HG03139 (cell line): ENCODE data around the gene PI4KB.

Experiments used
- ATAC-seq: cut with Tn5 transposase; IDR thresholded peaks from one replicate; pipeline ENCODE4 v1.9.1; 2021; ENCODE audit not compliant: unreplicated experiment

Gene PI4KB

DNA sequence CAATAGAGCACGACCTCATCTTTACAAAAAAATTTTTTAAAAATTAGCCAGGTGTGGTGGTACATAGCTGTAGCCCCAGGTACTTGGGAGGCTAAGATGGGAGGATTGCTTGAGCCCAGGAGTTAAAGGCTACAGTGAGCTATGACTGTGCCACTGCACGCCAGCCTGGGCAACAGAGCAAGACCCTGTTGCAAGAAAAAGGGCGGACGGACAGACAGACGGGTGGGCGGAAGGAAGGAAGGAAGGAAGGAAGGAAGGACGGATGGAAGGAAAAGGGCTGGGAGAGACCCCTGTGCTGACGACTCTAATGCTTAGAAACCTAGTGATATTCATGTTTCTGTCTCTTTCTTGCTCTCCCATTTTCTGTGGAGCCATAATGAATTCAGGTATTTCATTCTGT, 14.4 kb downstream of the PI4KB start:
- no peak for ATAC-seq

DNA sequence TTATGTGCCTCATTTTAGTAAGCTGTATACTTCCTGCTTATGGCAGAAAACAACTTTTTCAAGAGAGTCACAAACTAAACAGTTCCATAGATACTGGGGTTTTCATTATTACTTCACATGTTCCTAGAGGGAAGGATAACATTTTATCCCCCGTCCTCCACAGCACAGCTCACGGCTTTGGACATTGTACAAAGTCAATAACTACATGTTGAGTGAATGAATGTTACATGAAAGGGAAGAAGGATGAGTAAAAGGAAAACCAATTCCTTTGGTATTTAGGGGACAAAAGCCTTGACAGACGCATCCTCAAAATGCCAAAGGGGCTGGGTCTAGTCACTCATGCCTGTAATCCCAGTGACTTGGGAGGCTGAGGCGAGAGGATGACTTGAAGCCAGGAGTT, 14.8 kb downstream of the PI4KB start:
- ATAC-seq: no peak

DNA sequence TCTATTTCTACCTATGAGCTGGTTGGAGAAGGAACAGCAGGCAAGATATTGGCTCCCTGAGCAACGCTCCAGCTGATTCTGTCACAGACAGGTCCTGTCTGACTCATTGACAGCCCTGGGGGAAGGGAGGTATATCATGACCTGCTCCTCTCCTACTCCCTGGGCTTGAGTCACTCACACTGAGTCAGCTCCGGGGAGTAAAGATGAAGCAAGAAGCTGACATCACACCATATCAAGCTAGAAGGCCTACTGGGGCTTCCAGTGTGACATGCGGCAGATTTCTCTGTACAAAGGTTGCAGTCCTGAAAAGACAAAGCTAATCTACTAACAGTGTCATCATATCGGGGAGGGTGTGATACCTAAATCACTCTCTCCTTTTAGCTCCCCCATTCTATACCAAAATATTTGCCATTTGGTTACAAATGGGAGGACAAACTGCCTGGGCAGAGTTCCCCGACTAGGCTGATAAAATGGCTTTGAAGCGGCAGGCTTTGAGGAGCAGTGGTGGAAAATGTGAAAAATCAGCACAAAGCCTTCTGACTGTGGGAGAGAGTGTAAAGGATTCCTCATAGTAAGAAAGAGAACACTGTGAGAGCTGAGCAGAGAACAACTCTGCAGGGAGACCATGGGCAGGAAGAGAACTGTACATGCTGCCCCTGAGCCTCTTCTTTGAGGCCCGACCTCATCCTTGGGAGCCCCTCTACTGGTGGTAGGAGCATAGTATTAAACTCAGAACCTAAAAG, 15.5 kb downstream of the PI4KB start:
- no peak for ATAC-seq

DNA sequence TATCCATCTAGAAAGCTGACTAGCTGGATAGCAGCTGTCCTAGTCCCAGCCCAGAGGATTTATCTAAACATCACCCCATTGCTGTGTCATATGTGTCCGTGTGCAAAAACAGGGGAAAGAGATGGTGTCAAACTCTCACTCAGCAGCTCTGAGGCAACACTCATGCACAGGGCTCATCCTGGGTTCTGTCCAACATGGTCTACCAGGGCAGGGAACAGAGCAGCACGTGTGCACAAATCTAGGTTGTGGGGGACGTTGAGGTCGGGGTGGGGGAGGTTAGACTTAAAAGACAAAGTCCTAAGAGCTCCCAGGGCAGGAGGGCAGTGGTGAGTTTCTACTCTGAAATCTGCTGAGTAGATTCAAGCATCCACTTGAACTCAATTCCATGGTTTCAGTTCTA, 16.2 kb downstream of the PI4KB start:
- ATAC-seq: no peak

DNA sequence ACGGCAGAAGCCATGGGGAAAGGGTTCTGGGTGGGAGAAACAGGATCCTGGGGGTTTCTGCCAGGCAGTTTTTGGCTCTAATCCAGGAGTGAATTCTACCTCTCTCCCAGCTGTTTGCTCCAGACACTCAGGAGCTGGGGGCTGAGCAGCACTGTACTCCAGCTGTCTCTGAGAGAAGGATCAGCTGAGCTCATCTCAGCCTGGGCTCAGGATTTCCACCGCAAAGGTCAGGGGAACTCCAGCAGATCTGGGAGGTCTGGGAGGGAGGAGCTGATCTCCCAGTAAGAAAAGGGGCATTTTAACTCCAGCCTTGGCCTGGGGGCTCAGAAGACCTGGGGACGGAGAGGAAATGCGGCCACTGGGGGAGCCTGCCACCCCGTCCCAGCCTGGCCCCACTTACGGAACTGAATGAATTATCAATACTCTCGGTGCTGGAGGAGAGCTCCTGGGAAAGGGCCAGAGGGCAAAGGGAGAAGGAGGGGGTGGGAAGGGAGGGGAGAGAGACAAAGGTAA, 17.3 kb downstream of the PI4KB start:
- ATAC-seq: no peak

DNA sequence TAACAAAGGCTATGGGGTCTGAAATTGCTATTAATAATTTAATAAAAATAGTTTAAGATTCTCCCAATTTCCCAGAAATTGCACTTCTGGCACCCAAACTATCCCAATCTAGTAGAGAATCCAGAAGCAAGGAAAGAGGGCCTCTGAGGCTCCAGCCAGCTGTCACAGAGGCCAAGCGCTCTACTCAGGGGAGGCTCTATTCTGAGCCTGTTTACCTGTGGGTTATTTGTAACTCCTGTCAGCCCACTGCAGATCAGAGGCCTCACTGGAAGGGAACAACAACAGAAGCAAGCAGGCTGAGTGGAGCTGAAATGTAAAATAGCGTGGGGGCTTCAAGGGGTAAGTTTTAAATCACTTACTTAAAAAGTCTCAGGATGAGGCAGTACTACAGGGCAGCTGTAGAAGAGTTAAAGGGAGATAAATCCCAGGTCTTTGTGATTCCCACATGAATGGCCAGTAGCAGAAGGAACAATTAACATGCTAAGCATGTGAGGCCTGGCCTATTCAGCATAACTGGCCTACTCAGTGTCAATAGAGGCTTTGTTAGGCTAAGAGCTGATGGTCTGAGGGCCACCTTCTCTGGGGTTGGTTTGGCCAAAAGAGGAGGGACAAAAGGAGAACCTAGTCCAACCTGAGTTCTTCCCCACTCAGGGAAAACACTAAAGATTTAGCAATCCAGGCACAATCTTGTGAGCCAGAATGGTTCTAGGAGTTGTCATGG, 32.3 kb downstream of the PI4KB start:
- ATAC-seq: no peak

DNA sequence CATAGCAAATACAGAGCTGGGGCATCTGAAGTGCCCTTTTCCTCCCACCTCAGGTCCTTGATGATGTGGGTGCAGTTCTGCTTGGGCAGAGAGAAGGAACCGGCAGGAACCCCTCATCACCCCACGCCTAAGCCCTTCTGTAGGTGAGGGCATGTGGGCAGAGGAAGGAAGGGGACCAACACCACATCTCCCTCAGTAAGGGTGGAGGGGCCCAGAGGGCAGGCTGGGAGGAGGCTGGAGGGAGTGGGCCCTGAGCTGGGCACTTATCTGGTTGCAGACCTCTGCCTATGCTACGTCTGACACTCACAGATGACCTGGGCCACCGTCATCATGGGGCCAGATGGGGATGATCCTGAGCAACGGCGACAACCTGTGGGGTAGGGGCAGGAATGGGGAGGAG, 34.1 kb downstream of the PI4KB start:
- no peak for ATAC-seq

DNA sequence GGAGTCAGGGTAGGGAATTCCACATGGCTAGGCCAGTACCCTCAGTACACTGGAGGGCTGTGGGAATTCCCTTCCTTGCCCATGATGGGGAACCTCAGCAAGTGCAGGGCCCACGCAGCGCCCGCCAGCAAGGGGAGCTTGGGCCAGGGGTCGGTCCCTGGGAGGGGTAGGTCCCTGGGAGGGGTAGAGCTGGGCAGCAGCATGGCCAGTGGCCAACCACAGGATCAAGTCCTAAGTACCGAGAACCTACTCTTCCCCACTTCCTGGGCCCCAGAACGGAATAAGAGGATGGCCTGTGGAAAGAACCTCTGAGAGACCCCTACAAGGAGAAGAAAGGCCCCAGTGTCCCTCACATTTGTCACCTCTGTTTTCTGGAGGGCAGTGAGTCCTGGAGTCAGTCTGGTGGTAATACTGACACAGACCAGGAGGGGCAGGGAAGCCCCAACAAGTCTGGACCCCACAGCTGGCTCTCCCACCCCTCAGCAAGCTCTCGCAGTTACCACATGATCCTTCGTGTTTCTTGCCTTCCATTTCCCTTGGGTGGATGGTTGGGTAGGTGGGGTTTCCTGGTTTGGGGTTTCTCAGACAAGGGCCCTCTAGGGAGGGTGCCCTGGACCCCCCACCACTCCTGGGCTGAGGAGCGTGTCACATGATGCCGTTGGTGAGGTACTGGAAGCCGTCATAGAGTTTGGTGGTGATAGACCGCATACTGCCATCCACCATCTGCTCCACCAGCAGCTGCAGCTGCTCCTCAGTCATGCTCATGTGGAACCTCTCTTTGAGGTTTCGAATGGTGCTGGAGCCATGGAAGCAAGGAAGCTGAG, 34.8 kb downstream of the PI4KB start:
- no peak for ATAC-seq

DNA sequence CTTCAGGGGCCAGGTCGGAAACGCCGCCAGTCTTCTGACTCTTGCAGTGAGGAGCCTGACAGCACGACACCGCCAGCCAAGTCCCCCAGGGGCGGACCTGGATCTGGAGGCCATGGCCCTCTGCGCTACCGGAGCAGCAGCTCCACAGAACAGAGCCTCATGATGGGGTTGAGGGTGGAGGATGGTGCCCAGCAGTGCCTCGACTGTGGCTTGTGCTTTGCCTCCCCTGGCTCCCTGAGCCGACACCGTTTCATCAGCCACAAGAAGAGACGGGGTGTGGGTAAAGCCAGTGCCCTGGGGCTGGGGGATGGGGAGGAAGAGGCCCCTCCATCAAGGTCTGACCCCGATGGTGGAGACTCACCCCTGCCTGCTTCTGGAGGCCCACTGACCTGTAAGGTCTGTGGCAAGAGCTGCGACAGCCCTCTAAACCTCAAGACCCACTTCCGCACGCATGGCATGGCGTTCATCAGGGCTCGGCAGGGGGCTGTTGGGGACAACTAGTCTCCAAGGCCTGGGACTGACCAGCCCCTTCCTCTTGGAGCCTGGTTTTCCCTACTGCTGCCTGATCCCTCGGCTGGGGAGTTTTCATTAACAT, 36.4 kb downstream of the PI4KB start:
- ATAC-seq: no peak

DNA sequence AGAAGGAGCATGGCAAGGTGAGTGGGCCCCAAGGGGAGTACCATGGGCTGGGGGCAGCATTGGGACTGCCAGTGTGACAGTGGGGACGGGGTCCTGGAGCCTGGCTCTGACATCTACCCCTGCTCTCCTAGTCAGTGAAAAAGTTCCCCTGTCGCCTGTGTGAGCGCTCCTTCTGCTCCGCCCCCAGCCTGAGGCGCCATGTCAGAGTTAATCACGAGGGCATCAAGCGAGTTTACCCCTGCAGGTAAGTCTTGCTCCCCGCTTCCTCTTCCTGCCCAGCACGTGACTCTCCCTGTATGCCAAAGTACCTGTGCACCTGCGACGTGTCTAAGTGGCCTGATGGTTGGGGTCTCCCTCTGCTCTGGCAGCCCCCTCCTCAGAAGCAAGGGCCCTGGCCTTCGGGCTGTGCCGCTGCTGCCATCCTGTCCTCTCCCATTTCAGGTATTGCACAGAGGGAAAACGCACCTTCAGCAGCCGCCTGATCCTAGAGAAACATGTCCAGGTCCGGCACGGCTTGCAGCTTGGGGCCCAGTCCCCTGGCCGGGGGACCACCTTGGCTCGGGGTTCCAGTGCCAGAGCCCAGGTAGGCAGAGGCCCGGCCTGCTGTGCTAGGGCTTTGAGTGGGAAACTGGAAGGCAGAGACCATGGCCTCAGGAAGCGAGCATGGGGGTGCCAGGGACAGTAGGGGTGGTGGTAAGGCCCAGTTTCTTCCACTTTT, 37.1 kb downstream of the PI4KB start:
- ATAC-seq: no peak

DNA sequence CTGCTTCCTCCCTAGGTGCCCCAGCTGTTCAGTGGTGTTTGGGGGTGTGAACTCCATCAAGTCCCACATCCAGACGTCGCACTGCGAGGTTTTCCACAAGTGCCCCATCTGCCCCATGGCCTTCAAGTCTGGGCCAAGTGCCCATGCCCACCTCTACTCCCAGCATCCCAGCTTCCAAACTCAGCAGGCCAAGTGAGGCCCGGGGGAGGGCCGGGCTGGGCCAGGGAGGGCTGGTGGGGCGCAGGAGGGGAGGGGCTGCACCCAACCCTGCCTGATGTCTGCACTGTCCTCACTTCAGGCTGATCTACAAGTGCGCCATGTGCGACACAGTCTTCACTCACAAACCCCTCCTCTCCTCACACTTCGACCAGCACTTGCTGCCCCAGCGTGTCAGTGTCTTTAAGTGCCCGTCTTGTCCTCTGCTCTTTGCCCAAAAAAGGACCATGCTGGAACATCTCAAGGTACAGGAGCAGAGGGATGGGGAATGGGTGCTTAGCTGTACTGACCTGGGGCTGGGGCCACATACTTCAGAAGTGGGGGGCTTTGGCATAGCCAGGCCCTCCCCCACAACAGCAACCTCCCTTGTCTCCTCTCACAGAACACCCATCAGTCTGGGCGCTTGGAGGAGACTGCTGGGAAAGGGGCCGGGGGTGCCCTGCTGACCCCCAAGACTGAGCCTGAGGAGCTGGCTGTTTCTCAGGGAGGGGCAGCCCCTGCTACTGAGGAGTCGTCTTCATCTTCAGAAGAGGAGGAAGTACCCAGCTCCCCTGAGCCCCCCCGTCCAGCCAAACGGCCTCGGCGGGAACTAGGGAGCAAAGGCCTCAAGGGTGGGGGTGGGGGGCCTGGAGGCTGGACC, 37.9 kb downstream of the PI4KB start:
- no peak for ATAC-seq

DNA sequence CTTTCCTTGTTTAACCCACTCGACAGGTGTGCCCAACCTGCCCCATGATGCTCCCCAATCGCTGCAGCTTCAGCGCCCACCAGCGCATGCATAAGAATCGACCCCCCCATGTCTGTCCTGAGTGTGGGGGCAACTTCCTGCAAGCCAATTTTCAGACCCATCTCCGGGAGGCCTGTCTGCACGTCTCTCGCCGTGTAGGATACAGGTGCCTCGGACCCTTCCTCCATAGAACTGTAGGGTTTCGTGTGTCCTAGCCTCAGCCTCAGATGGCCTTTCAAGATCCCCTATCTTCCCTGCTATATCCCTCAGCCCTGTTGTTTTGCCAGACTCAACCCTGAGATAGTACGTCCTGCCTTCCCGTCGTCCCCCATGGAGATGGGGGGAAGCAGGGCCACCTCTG, 38.7 kb downstream of the PI4KB start:
- no peak for ATAC-seq

DNA sequence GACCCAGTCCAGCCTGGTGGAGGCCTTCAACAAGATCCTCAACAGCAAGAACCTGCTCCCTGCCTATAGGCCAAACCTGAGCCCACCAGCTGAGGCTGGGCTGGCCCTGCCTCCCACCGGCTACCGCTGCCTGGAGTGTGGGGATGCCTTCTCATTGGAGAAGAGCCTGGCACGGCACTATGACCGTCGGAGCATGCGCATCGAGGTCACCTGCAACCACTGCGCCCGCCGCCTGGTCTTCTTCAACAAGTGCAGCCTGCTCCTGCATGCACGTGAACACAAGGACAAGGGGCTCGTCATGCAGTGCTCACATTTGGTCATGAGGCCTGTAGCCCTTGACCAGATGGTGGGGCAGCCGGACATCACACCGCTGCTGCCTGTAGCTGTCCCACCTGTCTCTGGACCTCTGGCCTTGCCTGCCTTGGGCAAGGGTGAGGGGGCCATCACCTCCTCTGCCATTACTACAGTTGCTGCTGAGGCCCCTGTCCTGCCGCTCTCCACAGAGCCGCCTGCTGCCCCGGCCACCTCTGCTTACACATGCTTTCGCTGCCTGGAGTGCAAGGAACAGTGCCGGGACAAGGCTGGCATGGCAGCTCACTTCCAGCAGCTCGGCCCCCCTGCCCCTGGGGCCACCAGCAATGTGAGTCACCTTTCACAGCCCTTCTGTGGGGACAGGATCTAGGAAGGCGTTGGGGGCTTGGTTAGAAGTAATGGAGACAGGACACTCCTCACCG, 39.3 kb downstream of the PI4KB start:
- ATAC-seq: no peak

DNA sequence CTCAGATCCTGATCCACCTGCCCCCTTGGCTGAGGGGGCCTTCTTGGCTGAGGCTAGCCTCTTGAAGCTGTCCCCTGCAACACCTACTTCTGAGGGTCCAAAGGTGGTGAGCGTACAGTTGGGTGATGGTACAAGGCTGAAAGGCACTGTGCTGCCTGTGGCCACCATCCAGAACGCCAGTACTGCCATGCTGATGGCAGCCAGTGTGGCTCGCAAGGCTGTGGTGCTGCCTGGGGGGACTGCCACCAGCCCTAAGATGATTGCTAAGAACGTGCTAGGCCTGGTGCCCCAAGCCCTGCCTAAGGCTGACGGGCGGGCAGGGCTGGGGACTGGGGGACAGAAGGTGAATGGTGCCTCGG, 39.9 kb downstream of the PI4KB start:
- no peak for ATAC-seq

DNA sequence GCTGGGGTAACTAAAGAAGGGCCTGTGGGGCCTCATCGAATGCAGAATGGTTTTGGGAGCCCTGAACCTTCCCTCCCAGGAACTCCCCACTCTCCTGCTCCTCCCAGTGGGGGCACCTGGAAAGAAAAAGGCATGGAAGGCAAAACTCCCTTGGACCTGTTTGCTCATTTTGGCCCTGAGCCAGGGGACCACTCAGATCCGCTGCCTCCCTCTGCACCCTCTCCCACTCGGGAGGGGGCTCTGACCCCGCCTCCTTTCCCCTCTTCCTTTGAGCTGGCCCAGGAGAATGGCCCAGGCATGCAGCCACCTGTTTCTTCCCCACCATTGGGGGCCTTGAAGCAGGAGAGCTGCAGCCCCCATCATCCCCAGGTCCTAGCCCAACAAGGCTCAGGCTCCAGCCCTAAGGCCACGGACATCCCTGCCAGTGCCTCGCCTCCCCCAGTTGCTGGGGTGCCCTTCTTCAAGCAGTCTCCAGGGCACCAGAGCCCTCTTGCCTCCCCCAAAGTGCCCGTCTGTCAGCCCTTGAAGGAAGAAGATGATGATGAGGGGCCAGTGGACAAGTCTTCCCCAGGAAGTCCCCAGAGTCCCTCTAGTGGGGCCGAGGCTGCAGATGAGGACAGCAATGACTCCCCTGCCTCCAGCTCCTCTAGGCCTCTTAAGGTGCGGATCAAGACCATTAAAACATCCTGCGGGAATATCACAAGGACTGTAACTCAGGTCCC, 40.4 kb downstream of the PI4KB start:
- ATAC-seq: no peak

DNA sequence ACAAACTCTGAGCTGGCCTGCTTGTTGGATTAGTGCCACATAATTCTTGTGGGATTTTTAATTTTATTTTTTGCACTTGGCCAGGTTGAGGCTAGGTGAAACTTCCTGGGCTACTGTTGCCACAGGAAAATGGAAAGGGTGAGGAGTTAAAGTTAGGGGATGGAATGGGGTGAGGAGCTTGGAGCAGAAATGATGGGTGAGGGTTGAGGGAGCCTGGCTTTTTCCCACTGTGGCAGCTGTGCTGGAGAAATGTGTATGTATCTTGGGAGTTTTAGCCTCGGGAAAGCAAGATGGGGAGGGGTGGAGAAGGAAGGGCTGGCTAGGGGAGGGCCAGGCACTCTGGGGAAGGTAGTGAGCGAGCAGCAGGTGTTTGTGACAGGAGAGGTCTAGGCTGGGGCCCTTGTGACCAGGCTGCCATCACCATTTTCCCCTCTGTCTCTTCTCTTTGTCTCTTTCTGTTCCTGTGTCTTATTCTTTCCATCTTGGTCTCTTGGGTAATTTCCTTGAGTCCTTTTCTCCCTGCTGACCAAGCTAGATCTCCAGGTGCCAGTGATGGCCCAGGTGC, 43.1 kb downstream of the PI4KB start:
- no peak for ATAC-seq

DNA sequence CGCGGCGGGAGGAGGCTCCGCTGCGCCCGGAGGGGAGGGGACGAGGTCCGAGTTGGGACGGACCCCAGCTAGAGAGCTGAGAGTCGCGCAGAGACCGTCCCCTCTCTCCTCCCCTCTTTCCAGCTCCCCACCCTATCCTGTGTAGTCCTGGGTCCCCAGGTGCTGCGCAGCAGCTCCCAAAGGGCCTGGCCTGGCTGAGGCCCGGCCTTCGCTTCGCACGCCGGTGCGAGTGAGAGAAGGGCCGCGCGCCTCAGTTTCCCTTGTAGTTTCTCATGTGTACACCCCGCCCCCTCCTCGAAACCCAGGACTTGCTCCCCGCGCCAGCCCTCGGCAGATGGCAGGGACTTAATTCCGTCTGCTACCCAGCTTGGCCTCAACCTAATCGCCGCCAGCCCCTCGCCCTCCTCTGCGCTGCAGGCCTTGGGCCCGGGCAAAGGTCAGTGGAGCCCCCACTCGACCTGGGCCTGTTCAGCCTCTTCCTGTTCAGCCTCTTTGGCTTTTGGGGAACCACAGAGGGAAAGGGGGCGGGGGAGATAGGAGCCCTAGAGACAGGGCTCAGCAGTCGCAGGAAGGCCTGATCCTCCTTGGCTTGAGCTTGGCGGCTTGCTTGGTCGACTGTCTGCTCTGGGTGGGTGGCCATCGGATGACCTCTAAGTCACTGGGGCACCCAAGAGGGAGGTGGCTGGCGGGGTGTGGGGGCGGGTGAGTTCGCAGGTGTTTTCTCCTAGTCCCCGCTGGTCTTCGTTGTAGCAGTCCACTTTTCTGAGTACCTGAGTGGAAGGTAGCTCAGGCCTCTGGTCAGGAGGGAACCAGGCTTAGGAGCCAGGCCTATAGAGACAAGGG, 44.1 kb downstream of the PI4KB start:
- ATAC-seq: no peak
